ENCODE results near the gene OGFOD1. TPM values are rescaled to one million over a fixed set of nuclear protein-coding genes. Genes with fewer than 3 reads are reported as not detected.
A peak's percentile ranks its signal among the peaks of the same experiment; 100 is the strongest.

The OGFOD1 gene
- total and polyA plus RNA-seq, 4 donors: 18.5 to 33.5 (median 25.8) TPM

- H3K27me3 ChIP-seq (ENCODE audit: control insufficient read depth in 1 of 2, insufficient read depth in 2 of 2, low read length in 1 of 2): no peaks in the 10 kb centered on the region
- H3K4me3 ChIP-seq (ENCODE audit: low read length in 2 of 2): no peak overlapping the region
- WGBS, 2 donors: 75% methylated on average over 4 of the region's 4 CpGs
- intact Hi-C loops (cut with DNase I): no loop called here
- peaks cover 2 to 6% of the 10 kb centered on the region in 2 donors for H3K36me3 ChIP-seq (ENCODE audit: control insufficient read depth in 1 of 2, insufficient read depth in 2 of 2, low read length in 1 of 2)
- ATAC-seq (ENCODE audit: low FRiP score) (no peak), DNase-seq (no peak)
- H3K9me3 ChIP-seq (ENCODE audit: control insufficient read depth, low read length): no peaks in the 10 kb centered on the region
- no peak overlapping the region for H3K27ac ChIP-seq (ENCODE audit: low read depth in 1 of 2, low read length in 2 of 2)
- peaks cover 0 to 9% of the 10 kb centered on the region in 2 donors for H3K4me1 ChIP-seq (ENCODE audit: control insufficient read depth in 1 of 2, insufficient read depth in 2 of 2, low read length in 2 of 2)
Measured at GRCh38 chr16:56415875-56416274, 35.5 kb upstream of the OGFOD1 start.

- Histone ChIP-seq H3K9me3 (ENCODE audit: control insufficient read depth, low read length) (no peaks in the 10 kb centered on the region), H3K4me1 (ENCODE audit: control insufficient read depth in 1 of 2, insufficient read depth in 2 of 2, low read length in 2 of 2) (peaks cover 0 to 13% of the 10 kb centered on the region in 2 donors), H3K36me3 (ENCODE audit: control insufficient read depth in 1 of 2, insufficient read depth in 2 of 2, low read length in 1 of 2) (no peaks in the 10 kb centered on the region), H3K4me3 (ENCODE audit: low read length in 2 of 2) (no peak overlapping the region), H3K27me3 (ENCODE audit: control insufficient read depth in 1 of 2, insufficient read depth in 2 of 2, low read length in 1 of 2) (no peaks in the 10 kb centered on the region), H3K27ac (ENCODE audit: low read depth in 1 of 2, low read length in 2 of 2) (no peak overlapping the region)
- ATAC-seq (ENCODE audit: low FRiP score) (no peak), DNase-seq (no peak)
- intact Hi-C loops (cut with DNase I): no loop called here
- 97 to 99% methylated on average over 4 of the region's 4 CpGs for WGBS, 2 donors
Measured at GRCh38 chr16:56417138-56417537, 34.2 kb upstream of the OGFOD1 start.

DNA sequence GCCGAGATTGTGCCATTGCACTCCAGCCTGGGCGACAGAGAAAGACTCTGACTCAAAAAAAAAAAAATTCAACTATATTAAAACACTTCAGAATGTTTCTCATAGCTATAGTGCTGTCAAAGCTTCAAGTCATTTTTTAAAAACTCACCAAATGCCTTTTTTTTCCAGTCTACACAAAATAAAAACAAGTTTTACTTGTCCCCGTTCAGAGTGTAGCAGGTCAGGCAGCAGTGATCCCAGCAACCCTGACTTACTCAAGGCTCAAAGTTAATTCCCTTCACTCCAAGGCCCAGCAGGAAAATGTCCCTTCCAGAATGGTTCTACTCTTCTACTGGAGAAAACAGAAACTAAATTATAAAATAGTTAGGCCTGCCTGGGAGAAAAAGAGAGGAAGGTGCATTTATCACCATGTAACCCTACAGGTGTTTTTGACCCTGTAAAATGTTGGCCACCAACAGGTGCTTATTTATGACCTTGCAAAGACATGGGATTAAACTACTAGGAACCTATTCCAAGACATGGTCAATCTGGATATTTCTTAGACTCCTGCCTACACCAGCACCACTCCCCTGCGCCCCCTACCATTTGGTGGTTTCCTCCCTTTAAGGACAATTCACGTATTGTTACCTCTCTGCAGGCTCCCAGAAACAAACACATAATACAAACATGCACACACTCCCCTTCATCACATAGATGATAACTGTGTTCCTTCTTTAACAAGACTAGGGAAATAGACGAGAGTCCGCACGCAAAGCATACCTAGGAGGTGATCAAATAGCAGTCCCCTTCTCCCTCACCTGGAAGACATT is 31.4 kb upstream of the OGFOD1 start:
- no peak overlapping the region for H3K27ac ChIP-seq (ENCODE audit: low read depth in 1 of 2, low read length in 2 of 2)
- no peak overlapping the region for H3K4me3 ChIP-seq (ENCODE audit: low read length in 2 of 2)
- H3K9me3 ChIP-seq (ENCODE audit: control insufficient read depth, low read length): no peaks in the 10 kb centered on the region
- no peaks in the 10 kb centered on the region for H3K27me3 ChIP-seq (ENCODE audit: control insufficient read depth in 1 of 2, insufficient read depth in 2 of 2, low read length in 1 of 2)
- intact Hi-C loops (cut with DNase I): loop anchor here in 1 of 2 donors (10.0 kb wide), 1 partner anchor 225 kb away; the partner anchor contains the start of gene GNAO1
- ATAC-seq (ENCODE audit: low FRiP score): no peak
- no peak for DNase-seq
- no peaks in the 10 kb centered on the region for H3K36me3 ChIP-seq (ENCODE audit: control insufficient read depth in 1 of 2, insufficient read depth in 2 of 2, low read length in 1 of 2)
- peaks cover 0 to 20% of the 10 kb centered on the region in 2 donors for H3K4me1 ChIP-seq (ENCODE audit: control insufficient read depth in 1 of 2, insufficient read depth in 2 of 2, low read length in 2 of 2)
- 70 to 80% methylated on average over 8 of the region's 8 CpGs for WGBS, 2 donors

DNA sequence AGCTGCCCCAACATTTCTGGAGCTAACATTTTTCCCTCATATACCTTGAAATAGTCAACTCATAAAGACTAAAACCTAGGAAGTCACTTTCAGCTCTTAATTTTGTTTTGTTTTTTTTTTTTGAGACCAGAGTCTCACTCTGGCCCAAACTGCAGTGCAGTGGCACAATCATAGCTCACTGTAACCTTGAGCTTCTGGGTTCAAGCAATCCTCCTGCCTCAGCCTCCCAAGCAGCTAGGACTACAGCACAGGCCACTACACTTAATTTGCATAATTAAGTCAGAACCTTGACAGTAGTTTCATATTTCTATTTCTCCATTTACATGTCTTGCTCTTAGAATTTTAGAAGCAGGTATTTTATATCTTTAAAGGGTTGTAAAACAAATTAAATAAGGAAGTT is 30.7 kb upstream of the OGFOD1 start:
- H3K36me3 ChIP-seq (ENCODE audit: control insufficient read depth in 1 of 2, insufficient read depth in 2 of 2, low read length in 1 of 2): no peaks in the 10 kb centered on the region
- peaks cover 0 to 16% of the 10 kb centered on the region in 2 donors for H3K4me1 ChIP-seq (ENCODE audit: control insufficient read depth in 1 of 2, insufficient read depth in 2 of 2, low read length in 2 of 2)
- no peak overlapping the region for H3K4me3 ChIP-seq (ENCODE audit: low read length in 2 of 2)
- H3K27me3 ChIP-seq (ENCODE audit: control insufficient read depth in 1 of 2, insufficient read depth in 2 of 2, low read length in 1 of 2): no peaks in the 10 kb centered on the region
- no peak overlapping the region for H3K27ac ChIP-seq (ENCODE audit: low read depth in 1 of 2, low read length in 2 of 2)
- ATAC-seq (ENCODE audit: low FRiP score): no peak
- no peak for DNase-seq
- intact Hi-C loops (cut with DNase I): loop anchor here in 1 of 2 donors (10.0 kb wide), 1 partner anchor 226 kb away; the partner anchor contains the start of gene GNAO1
- H3K9me3 ChIP-seq (ENCODE audit: control insufficient read depth, low read length): no peaks in the 10 kb centered on the region

DNA sequence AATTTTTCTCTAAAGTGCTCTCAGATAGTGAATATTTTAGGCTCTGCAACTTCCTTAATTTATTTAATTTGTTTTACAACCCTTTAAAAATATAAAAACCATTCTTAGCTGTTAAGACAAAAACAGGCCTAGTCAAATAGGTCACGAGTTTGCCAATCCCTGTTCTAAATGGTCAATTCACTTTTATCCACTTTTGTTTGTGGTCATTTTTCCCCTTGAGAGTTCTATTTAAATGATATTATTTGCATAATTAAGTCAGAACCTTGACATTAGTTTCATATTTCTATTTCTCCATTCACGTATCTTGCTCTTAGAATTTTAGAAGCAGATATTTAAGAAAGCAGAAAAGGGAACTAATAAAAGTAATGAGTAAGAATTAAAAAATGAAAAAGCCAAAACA is 30.0 kb upstream of the OGFOD1 start:
- DNase-seq (no peak), ATAC-seq (ENCODE audit: low FRiP score) (no peak)
- Histone ChIP-seq H3K36me3 (ENCODE audit: control insufficient read depth in 1 of 2, insufficient read depth in 2 of 2, low read length in 1 of 2) (no peaks in the 10 kb centered on the region), H3K4me1 (ENCODE audit: control insufficient read depth in 1 of 2, insufficient read depth in 2 of 2, low read length in 2 of 2) (peaks cover 0 to 16% of the 10 kb centered on the region in 2 donors), H3K27ac (ENCODE audit: low read depth in 1 of 2, low read length in 2 of 2) (no peak overlapping the region), H3K4me3 (ENCODE audit: low read length in 2 of 2) (no peak overlapping the region), H3K9me3 (ENCODE audit: control insufficient read depth, low read length) (no peaks in the 10 kb centered on the region), H3K27me3 (ENCODE audit: control insufficient read depth in 1 of 2, insufficient read depth in 2 of 2, low read length in 1 of 2) (no peaks in the 10 kb centered on the region)
- intact Hi-C loops (cut with DNase I): loop anchor here in 1 of 2 donors (10.0 kb wide), 1 partner anchor 227 kb away; the partner anchor contains the start of gene GNAO1
- 81 to 90% methylated on average over 2 of the region's 2 CpGs for WGBS, 2 donors

GRCh38 chr16:56421976-56422669 is 29.2 kb upstream of the OGFOD1 start:
- no peaks in the 10 kb centered on the region for H3K9me3 ChIP-seq (ENCODE audit: control insufficient read depth, low read length)
- 87 to 89% methylated on average over 5 of the region's 5 CpGs for WGBS, 2 donors
- ATAC-seq (ENCODE audit: low FRiP score) (no peak), DNase-seq (no peak)
- no peak overlapping the region for H3K27ac ChIP-seq (ENCODE audit: low read depth in 1 of 2, low read length in 2 of 2)
- intact Hi-C loops (cut with DNase I): loop anchor here in 1 of 2 donors (10.0 kb wide), 1 partner anchor 227 kb away; the partner anchor contains the start of gene GNAO1
- H3K36me3 ChIP-seq (ENCODE audit: control insufficient read depth in 1 of 2, insufficient read depth in 2 of 2, low read length in 1 of 2): no peaks in the 10 kb centered on the region
- no peak overlapping the region for H3K4me3 ChIP-seq (ENCODE audit: low read length in 2 of 2)
- H3K27me3 ChIP-seq (ENCODE audit: control insufficient read depth in 1 of 2, insufficient read depth in 2 of 2, low read length in 1 of 2): no peaks in the 10 kb centered on the region
- H3K4me1 ChIP-seq (ENCODE audit: control insufficient read depth in 1 of 2, insufficient read depth in 2 of 2, low read length in 2 of 2): peaks cover 0 to 16% of the 10 kb centered on the region in 2 donors

DNA sequence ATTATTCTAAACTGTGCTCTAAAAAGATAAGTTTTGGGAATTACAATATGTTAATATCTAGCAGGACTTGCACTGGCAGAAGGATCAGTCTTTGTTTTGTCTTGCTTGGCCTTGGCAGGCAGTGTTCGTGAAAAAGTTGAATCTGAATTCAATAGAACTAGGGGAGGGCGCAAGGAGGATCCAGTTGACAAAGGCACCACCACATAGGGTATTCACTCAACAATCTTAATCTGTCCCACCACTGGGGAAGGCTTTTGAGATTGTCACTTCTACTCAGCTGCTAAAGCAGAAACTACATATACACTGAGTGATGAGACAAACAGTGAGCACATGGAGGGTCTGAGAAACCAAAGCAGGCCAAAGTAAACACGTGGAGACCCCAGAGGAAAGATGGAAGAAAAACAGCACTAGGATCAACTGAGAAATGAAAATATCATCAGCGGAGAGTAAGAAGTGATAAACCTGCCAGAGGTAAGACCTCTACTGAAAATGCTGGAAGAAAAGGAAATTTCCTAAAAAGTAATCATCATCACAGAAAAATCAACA is 28.4 kb upstream of the OGFOD1 start:
- intact Hi-C loops (cut with DNase I): loop anchor here in 1 of 2 donors (10.0 kb wide), 1 partner anchor 228 kb away; the partner anchor contains the start of gene GNAO1
- Histone ChIP-seq H3K36me3 (ENCODE audit: control insufficient read depth in 1 of 2, insufficient read depth in 2 of 2, low read length in 1 of 2) (no peaks in the 10 kb centered on the region), H3K27ac (ENCODE audit: low read depth in 1 of 2, low read length in 2 of 2) (no peak overlapping the region), H3K4me3 (ENCODE audit: low read length in 2 of 2) (no peak overlapping the region), H3K9me3 (ENCODE audit: control insufficient read depth, low read length) (no peaks in the 10 kb centered on the region), H3K4me1 (ENCODE audit: control insufficient read depth in 1 of 2, insufficient read depth in 2 of 2, low read length in 2 of 2) (peaks cover 0 to 16% of the 10 kb centered on the region in 2 donors), H3K27me3 (ENCODE audit: control insufficient read depth in 1 of 2, insufficient read depth in 2 of 2, low read length in 1 of 2) (no peaks in the 10 kb centered on the region)
- DNase-seq: no peak
- 25 to 34% methylated on average over 4 of the region's 4 CpGs for WGBS, 2 donors
- ATAC-seq (ENCODE audit: low FRiP score): no peak

DNA sequence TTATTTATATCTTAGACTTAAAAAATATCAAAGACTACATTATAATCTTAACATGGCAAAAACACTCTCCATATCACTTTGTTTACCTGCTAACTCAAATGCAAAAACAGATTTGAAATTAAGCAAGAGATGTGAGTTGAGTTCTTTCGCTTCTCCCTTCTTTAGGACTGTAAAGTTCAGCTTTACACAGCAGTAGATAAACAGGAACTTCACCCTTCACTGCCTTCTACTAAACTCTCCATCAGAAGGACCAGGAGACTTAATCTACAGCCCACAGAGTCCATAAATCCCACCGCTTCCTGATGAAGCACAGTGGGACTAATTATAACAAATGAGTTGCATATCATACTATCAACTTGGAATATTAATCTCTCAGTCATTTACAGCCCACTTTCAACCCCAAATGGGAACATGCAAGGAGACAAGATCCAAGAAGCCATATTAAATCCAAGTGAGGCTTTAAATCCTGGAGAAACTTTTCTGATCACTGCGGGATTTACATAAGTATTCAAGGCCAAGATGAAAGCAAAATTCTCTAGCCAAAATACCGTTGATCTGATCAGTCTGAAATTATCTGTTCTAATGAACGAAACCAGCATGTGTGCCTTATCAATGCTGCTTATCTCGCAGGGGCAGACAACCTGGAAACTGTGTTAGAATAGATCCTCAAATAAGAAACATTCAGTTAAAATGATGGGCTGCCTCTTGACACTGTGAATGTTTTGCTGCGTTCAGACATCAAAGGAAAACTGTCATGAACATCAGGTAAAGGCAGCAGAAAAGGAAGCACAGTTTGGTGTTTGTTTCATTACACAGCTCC is 27.6 kb upstream of the OGFOD1 start:
- DNase-seq: no peak
- no peaks in the 10 kb centered on the region for H3K9me3 ChIP-seq (ENCODE audit: control insufficient read depth, low read length)
- H3K4me3 ChIP-seq (ENCODE audit: low read length in 2 of 2): peak overlapping the region; percentile 98 to 100
- intact Hi-C loops (cut with DNase I): loop anchor here in 1 of 2 donors (10.0 kb wide), 1 partner anchor 229 kb away; the partner anchor contains the start of gene GNAO1
- peaks cover 0 to 16% of the 10 kb centered on the region in 2 donors for H3K4me1 ChIP-seq (ENCODE audit: control insufficient read depth in 1 of 2, insufficient read depth in 2 of 2, low read length in 2 of 2)
- ATAC-seq (ENCODE audit: low FRiP score): no peak
- H3K27me3 ChIP-seq (ENCODE audit: control insufficient read depth in 1 of 2, insufficient read depth in 2 of 2, low read length in 1 of 2): no peaks in the 10 kb centered on the region
- WGBS, 2 donors: 18 to 21% methylated on average over 7 of the region's 7 CpGs
- H3K36me3 ChIP-seq (ENCODE audit: control insufficient read depth in 1 of 2, insufficient read depth in 2 of 2, low read length in 1 of 2): no peaks in the 10 kb centered on the region
- no peak overlapping the region for H3K27ac ChIP-seq (ENCODE audit: low read depth in 1 of 2, low read length in 2 of 2)
